GM19324 (cell line): ENCODE data around the gene FAM110A.
"Not testable (repeated sequence)": the region's sequence is repeated elsewhere in the genome, so short reads cannot be mapped to it uniquely, and the experiment has no call there.

Experiments
- ATAC-seq: cut with Tn5 transposase; IDR thresholded peaks from one replicate; pipeline ENCODE4 v1.9.1; 2021; ENCODE audit warnings: mild to moderate bottlenecking, moderate library complexity; ENCODE audit not compliant: unreplicated experiment, low FRiP score

Gene FAM110A

DNA sequence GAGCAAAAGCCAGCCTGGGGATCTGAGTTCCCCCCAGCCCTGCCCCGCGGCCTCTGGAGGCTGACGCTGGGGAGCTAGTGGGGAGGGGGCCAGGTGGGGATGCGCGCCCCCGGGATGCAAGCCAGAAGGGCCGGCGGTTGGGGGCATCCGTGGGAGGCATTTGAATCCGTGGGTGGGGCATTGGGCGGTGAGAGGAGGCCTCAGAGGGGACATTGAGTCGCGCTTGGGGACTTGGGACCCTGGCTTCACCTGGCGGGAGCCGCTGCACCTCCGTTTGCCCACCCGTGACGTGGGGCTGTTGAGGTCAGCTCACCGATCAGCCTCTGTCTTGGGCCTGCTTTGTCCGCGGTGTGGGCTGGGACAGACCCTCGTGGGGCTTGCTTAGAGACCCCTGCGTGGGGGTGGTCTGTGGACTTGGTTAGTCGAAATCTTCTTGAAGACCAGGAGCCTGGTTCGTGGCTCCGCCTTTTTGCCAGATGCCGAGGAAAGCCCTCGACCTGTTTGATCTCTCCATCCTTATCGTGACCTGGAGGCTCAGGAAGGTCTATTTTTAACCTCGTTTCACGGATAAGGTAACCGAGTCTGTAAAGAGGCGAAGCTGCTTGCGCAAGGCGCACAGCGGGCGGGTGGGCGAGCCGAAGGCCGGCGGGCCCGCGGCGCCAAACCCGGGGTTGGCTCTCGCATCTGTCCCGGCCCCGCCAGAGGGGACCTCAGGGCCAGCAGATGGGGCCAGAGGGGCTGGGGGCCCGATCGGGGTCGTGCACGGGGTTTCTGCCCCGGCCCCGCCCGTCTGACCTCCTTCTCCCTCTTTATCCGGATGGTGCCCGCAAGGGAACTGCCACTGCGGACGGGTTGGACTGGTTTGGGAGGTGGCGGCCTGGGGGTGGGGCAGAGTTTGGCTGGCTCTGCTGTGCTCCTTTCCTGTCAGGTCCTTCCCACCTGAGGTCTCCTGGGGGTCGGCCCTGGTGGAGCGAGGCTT lies 8.3 kb downstream of the FAM110A start:
- ATAC-seq, result no peak

DNA sequence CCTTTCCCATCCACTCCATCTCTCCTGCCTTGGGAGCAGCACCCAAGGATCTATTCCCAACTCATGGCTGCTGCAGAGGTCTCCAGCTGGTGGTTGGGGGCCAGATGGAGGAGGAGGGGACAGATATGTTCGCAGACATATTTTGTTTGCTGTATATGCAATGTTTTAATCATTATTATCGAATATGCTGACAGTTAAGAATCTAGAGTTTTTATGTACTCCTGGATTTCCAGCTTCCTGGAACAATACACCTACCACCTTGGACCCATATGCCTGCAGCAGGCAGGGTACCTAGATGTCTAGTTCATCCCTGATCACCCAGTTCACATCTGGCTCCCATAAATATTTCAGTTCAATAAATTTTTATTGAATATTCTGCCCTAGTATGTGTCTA lies 9.0 kb downstream of the FAM110A start:
- ATAC-seq, result no peak

DNA sequence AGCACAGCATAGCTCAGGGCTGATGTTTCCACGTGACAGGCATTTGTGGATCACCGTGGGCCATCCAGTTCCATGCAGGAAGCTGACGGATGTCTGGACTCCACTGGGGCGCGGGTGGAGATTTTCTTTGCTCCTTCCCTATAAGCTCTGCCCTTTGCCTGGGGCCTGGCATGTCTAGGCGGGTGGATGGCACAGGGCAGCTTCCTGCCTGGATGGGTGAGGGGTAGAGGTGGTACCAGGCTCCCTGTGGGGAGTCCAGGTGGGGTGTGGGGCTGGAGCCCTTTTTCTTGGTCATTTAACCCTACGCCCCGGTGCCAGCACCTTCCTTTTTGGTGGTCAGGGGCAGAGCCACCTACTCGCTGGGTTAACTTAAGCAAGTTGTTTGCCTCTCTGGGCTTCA lies 10.4 kb downstream of the FAM110A start:
- no peak for ATAC-seq

DNA sequence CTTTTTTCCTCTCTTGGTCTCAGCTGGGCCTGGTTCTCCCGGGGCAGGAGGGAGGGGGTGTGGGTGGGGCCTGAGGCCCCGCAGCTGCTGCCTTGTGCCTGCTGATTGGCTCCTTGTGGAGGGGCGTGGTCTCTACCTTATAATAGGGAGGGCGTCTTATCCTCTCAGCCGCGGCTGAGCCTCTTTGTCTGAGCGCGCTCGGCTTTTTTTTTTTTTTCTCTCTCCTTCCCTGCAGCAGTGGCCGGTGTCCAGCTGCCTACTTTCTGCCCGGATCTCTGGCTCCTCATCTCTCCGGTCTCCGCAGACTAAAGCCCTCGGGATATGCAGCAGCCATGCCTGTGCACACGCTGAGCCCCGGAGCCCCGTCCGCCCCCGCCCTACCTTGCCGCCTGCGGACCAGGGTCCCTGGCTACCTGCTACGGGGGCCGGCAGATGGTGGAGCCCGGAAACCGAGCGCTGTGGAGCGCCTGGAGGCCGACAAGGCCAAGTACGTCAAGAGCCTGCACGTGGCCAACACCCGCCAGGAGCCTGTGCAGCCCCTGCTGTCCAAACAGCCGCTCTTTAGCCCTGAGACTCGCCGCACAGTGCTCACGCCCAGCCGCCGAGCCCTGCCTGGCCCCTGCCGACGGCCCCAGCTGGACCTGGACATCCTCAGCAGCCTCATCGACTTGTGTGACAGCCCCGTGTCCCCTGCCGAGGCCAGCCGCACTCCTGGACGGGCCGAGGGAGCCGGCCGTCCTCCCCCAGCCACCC lies 11.1 kb downstream of the FAM110A start:
- peak; percentile 87 for ATAC-seq

DNA sequence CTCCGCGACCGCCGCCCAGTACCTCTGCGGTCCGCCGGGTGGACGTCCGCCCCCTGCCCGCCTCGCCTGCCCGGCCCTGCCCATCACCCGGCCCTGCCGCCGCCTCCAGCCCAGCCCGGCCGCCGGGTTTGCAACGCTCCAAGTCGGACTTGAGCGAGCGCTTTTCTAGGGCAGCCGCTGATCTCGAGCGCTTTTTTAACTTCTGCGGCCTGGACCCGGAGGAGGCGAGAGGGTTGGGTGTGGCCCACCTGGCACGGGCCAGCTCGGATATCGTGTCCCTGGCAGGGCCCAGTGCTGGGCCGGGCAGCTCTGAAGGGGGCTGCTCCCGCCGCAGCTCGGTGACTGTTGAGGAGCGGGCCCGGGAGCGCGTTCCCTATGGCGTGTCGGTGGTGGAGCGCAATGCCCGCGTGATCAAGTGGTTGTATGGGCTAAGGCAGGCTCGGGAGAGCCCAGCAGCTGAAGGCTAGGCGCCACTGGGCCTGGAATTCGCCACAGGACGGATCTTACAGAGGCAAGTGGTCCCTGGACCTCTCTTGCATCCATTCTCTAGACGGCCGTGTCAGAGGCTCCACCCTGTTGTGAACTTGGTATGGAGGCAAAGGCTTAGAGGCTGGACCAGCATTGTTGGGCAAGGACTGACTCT lies 11.8 kb downstream of the FAM110A start:
- ATAC-seq, result no peak

- no peak for ATAC-seq
Measured at GRCh38 chr20:845941-846893, 12.7 kb downstream of the FAM110A start.

GRCh38 chr20:846894-847278 lies 13.4 kb downstream of the FAM110A start:
- no peak for ATAC-seq

GRCh38 chr20:848193-848592 lies 14.7 kb downstream of the FAM110A start:
- ATAC-seq, result no peak

- not testable (repeated sequence) for ATAC-seq
Measured at GRCh38 chr20:848731-849130, 15.2 kb downstream of the FAM110A start.

DNA sequence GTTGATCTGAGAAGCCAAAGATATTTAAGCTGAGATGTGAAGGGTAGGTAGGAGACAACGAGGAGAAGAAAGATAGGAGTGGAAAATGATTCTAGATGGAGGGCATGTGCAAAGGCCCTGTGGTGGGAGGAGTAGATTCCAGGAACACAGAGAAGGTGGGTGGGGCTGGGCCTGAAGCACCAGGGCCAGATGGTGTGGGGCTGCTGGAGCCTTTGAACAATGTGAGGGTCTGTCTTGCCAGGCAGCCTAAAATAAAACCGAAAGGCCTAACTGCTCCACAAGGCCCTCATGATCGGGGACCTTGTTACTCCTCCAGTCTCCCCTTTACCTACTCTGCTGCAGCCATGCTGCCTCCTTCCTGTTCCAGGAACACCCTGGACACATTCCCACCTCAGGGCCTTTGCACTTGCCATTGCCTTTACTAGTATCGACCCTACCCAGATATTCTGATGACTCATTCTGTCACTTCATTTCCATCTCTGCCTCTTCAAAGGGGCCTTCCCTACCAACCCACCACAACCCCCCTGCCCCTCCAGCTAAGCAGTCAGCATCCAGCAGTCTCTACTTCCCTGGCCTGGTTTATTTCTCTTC lies 20.0 kb downstream of the FAM110A start:
- ATAC-seq, result no peak

DNA sequence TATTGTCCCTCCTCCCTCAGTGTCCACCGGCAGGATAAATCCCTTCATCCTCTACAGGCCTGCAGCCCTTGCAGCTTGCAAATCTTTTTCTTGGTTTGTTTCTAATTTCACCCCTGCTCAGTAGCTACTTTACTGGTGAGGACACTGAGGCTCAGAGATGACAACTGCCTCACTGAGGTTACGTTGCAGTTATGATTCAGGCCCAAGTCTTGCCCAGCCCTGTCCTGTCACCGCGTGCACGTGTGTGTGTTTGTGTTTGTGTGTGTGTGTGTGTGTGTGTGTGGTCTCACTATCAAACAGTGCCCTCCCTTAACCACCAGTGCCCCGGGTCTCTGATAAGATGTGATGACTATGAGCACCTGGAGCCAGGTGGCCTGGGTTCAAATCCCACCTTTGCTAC lies 21.1 kb downstream of the FAM110A start:
- no peak for ATAC-seq

GRCh38 chr20:855466-856360 lies 22.2 kb downstream of the FAM110A start:
- ATAC-seq, result no peak

GRCh38 chr20:856361-856775 lies 22.9 kb downstream of the FAM110A start:
- no peak for ATAC-seq

DNA sequence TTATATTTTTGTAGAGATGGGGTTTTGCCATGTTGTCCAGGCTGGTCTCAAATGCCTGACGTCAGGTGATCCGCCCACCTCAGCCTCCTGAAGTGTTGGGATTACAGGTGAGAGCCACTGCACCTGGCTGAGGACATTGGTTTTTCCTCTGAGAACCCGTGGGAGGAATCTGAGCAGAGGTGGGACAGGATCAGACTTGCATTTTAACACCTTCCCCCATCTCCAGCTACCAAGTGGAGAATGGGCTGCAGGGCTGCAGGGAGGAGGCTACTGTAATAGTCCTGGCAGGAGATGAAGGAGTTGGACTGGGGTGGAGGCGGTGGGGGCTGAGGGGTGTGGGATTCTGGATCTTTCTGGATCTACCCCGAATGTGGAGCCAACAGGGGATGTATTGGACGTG lies 24.5 kb downstream of the FAM110A start:
- no peak for ATAC-seq

GRCh38 chr20:859751-860231 lies 26.3 kb downstream of the FAM110A start:
- no peak for ATAC-seq

DNA sequence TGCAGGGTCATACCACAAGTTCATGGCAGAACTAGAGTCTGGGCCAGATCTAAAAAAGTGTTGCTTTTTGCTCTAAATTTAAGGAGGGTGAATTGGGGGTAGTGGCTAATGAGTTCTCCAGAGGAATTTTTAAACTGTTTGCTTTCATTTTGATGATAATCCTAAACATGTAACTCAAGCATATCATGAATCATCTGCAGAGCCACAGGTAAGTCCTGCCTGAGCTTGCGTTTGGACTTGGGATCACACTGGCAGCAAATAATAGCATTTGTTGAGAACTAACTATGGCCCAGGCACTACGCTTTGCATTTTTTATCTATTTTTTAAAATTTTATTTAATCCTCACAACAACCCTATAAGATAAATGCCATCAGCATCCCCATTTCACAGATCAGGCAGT lies 27.4 kb downstream of the FAM110A start:
- ATAC-seq, result no peak

GRCh38 chr20:865440-865839 lies 31.9 kb downstream of the FAM110A start:
- ATAC-seq, result no peak

GRCh38 chr20:868279-868678 lies 34.8 kb downstream of the FAM110A start:
- ATAC-seq, result no peak
